Transverse colon (tissue), 4 donors: ENCODE results near the gene TAS1R2. TPM values are rescaled to one million over a fixed set of nuclear protein-coding genes. Genes with fewer than 3 reads are reported as not detected.

Experiments used
- DNase-seq: peaks from one replicate; pipeline ENCODE4 v3.0.0-alpha.2; 2019
- H3K27ac ChIP-seq, 4 donors: fragments of 200-600 bp; sonication (generic); 2 replicates each; pipeline ENCODE4 v1.5.1; 2016 to 2018; ENCODE audit warnings: inconsistent platforms in 4 of 4
- H3K27me3 ChIP-seq: fragments of 200-600 bp; sonication (generic); 2 replicates; pipeline ENCODE4 v1.5.1; 2017; ENCODE audit warnings: inconsistent platforms
- H3K36me3 ChIP-seq, 4 donors: fragments of 200-600 bp; sonication (generic); 2 replicates each; pipeline ENCODE4 v1.5.1; 2017 to 2019; ENCODE audit warnings: inconsistent platforms in 4 of 4
- H3K4me1 ChIP-seq, 4 donors: fragments of 200-600 bp; sonication (generic); 2 replicates each; pipeline ENCODE4 v1.5.1; 2017 to 2020; ENCODE audit warnings: inconsistent platforms in 4 of 4
- H3K4me3 ChIP-seq, 4 donors: fragments of 200-600 bp; sonication (generic); 1 replicate in 1 of 4; 2 replicates in 3 of 4; pipeline versions ENCODE4 v1.5.1 to v1.6.1; 2017 to 2019; ENCODE audit warnings: inconsistent platforms in 4 of 4
- H3K9me3 ChIP-seq, 2 donors: fragments of 200-600 bp; sonication (generic); 2 replicates each; pipeline ENCODE4 v1.5.1; 2017 to 2019; ENCODE audit warnings: inconsistent platforms in 2 of 2
- CTCF ChIP-seq, 5 experiments: fragments of 200-600 bp in 3 of 5; fragments of 450-650 bp in 2 of 5; sonication (generic) in 3 of 5; IDR thresholded peaks; 1 replicate in 2 of 5; 2 replicates in 3 of 5; pipeline ENCODE4 v1.5.1; 2016 to 2017; ENCODE audit warnings: antibody characterized with exemption in 5 of 5, inconsistent platforms in 3 of 5, mild to moderate bottlenecking in 2 of 5, moderate library complexity in 1 of 5
- EP300 ChIP-seq: sonication (generic); formaldehyde crosslinking; IDR thresholded peaks from one replicate; pipeline ENCODE4 v1.6.1; 2017; ENCODE audit warnings: antibody characterized with exemption, low read depth
- POLR2A ChIP-seq: fragments of 450-650 bp; IDR thresholded peaks from one replicate; pipeline ENCODE4 v1.6.1; 2016; ENCODE audit warnings: antibody characterized with exemption, mild to moderate bottlenecking, moderate library complexity
- POLR2AphosphoS5 ChIP-seq, 3 donors: sonication (generic); formaldehyde crosslinking; IDR thresholded peaks; one replicate each; pipeline ENCODE4 v1.6.1; 2016; ENCODE audit warnings: antibody characterized with exemption in 3 of 3
- WGBS, 2 donors: methylation state at CpG; one replicate each; pipeline ENCODE4 v1.1.5; 2018; ENCODE audit warnings: low coverage in 1 of 2; 5-methylcytosine and 5-hydroxymethylcytosine counted together
- in situ Hi-C, 4 donors: fragments of 200-750 bp; cut with MboI; loops; one replicate each; pipeline versions ENCODE4 v1.15.0 to v1.15.1; 2017; ENCODE audit warnings: low sequenced_read_pairs in 3 of 4, low pct_ligation_motif_present in 1 of 4, low pct_unique_long_range_greater_than_20kb in 1 of 4
- intact Hi-C: fragments of 100-400 bp; cut with DNase I; formaldehyde crosslinking; loops from one replicate; pipeline ENCODE4 v1.15.1; 2023; ENCODE audit warnings: low total_unique reads
- total RNA-seq, 4 donors: library from RNA; depleted of rRNA; stranded (reverse); fragments of >200 nt; gene quantifications; one replicate each; pipeline ENCODE4 v1.1.0, GENCODE V29; 2016

The TAS1R2 gene
- total RNA-seq, 4 donors from 2014 or later, result not detected

- Histone ChIP-seq H3K9me3 (no peaks in the 10 kb centered on the region), H3K27ac (peak overlapping the region; percentile 86 to 93 (median 91)), H3K4me3 (peak overlapping the region; percentile 18 to 86 (median 66)), H3K36me3 (no peaks in the 10 kb centered on the region), H3K4me1 (peaks cover 9 to 28% (median 23%) of the 10 kb centered on the region in 4 donors), H3K27me3 (no peaks in the 10 kb centered on the region)
- WGBS, 2 donors, result 29 to 30% methylated on average over 6 to 8 of the region's 8 CpGs
- in situ Hi-C loops (loop anchor here (10.0 to 25.0 kb wide), 2 partner anchors 191 to 334 kb away; no protein-coding TSS in a partner anchor), intact Hi-C loops (no loop called here)
- no peak for DNase-seq
- TF ChIP-seq EP300 (no peak), POLR2A (no peak), CTCF (IDR thresholded peaks at IDR 0.05) (no peak), POLR2AphosphoS5 (IDR thresholded peaks at IDR 0.05) (no peak)
Observed at GRCh38 chr1:18903291-18903756, 43.9 kb upstream of the TAS1R2 start.

- no peaks in the 10 kb centered on the region for H3K27me3 ChIP-seq
- intact Hi-C loops (no loop called here), in situ Hi-C loops (loop anchor here (10.0 to 25.0 kb wide), 2 partner anchors 192 to 335 kb away; no protein-coding TSS in a partner anchor)
- peaks cover 9 to 28% (median 22%) of the 10 kb centered on the region in 4 donors for H3K4me1 ChIP-seq
- WGBS, 2 donors, result 0% methylated on average over 1 to 39 of the region's 55 CpGs
- TF ChIP-seq POLR2A (peak; percentile 36), EP300 (no peak), CTCF (IDR thresholded peaks at IDR 0.05) (peak in 1 of 5 experiments; percentile 14), POLR2AphosphoS5 (IDR thresholded peaks at IDR 0.05) (peak; percentile 25 to 56 (median 42))
- peak within 1 kb of the TSS; percentile 49 to 86 (median 66) for H3K4me3 ChIP-seq
- no peaks in the 10 kb centered on the region for H3K36me3 ChIP-seq
- H3K9me3 ChIP-seq, result no peaks in the 10 kb centered on the region
- peak within 1 kb of the TSS; percentile 86 to 93 (median 91) for H3K27ac ChIP-seq
- DNase-seq, result peak; percentile 97
Observed at GRCh38 chr1:18902523-18903290, 43.2 kb upstream of the TAS1R2 start, which contains the start of gene ALDH4A1. Gene ALDH4A1, minus strand, starts transcription at chr1:18902555. Its CDS starts 32 bp downstream, at chr1:18902523.

GRCh38 chr1:18901952-18902522, 42.6 kb upstream of the TAS1R2 start:
- in situ Hi-C loops, result loop anchor here (10.0 to 25.0 kb wide), 2 partner anchors 193 to 335 kb away; no protein-coding TSS in a partner anchor
- peak overlapping the region; percentile 86 to 93 (median 91) for H3K27ac ChIP-seq
- intact Hi-C loops, result no loop called here
- H3K36me3 ChIP-seq, result no peaks in the 10 kb centered on the region
- WGBS, 2 donors, result 1% methylated on average over 28 of the region's 44 CpGs; no CpG with 5 or more reads in 1 of the 2 donors
- no peak for TF ChIP-seq CTCF (IDR thresholded peaks at IDR 0.05)
- TF ChIP-seq POLR2A, result no peak
- no peak for TF ChIP-seq POLR2AphosphoS5 (IDR thresholded peaks at IDR 0.05)
- TF ChIP-seq EP300, result no peak
- DNase-seq, result no peak
- H3K27me3 ChIP-seq, result no peaks in the 10 kb centered on the region
- H3K4me1 ChIP-seq, result peaks cover 6 to 24% (median 15%) of the 10 kb centered on the region in 4 donors
- no peaks in the 10 kb centered on the region for H3K9me3 ChIP-seq
- peak overlapping the region; percentile 49 to 86 (median 66) for H3K4me3 ChIP-seq
